ENCODE measurements around the gene PAIP1.
"Not testable (repeated sequence)": the region's sequence is repeated elsewhere in the genome, so short reads cannot be mapped to it uniquely, and the experiment has no call there.

PAIP1 gene

GRCh38 chr5:43584166-43584699 is 27.4 kb upstream of the PAIP1 start:
- no peak overlapping the region for H3K9ac ChIP-seq (ENCODE audit: low read depth, low read length)
- no peaks in the 10 kb centered on the region for H3K27me3 ChIP-seq (ENCODE audit: control insufficient read depth, insufficient read depth, low read length)
- H3K9me3 ChIP-seq (ENCODE audit: control insufficient read depth, insufficient read depth, low read length) = no peaks in the 10 kb centered on the region
- no peaks in the 10 kb centered on the region for H3K36me3 ChIP-seq (ENCODE audit: control insufficient read depth, insufficient read depth, low read length)
- no peak overlapping the region for H3K4me3 ChIP-seq (ENCODE audit: low read depth, low read length)
- peaks cover 7% of the 10 kb centered on the region for H3K4me1 ChIP-seq (ENCODE audit: control insufficient read depth, insufficient read depth, low read length)

DNA sequence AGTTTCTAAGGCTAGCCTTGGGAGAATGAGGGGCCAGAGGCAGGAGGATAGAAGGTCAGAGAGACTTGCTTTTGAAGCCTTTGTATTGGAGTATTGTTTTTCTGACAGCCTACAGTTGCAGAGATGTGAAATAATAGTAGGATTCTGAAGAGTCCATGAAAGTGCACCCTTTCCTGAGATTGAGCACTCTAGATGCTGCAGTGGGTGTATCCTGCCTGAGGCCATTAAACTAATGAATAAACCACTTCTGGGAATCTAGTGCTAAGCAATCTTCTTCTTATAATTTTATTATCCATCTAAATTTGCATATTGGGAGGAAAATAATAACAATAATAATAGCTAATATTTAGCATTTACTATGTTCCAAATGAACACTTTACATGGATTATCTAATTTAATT is 26.8 kb upstream of the PAIP1 start:
- Histone ChIP-seq H3K9ac (ENCODE audit: low read depth, low read length) (no peak overlapping the region), H3K27me3 (ENCODE audit: control insufficient read depth, insufficient read depth, low read length) (no peaks in the 10 kb centered on the region), H3K9me3 (ENCODE audit: control insufficient read depth, insufficient read depth, low read length) (no peaks in the 10 kb centered on the region), H3K4me1 (ENCODE audit: control insufficient read depth, insufficient read depth, low read length) (peaks cover 7% of the 10 kb centered on the region), H3K36me3 (ENCODE audit: control insufficient read depth, insufficient read depth, low read length) (no peaks in the 10 kb centered on the region), H3K4me3 (ENCODE audit: low read depth, low read length) (no peak overlapping the region)

- no peak overlapping the region for H3K9ac ChIP-seq (ENCODE audit: low read depth, low read length)
- H3K9me3 ChIP-seq (ENCODE audit: control insufficient read depth, insufficient read depth, low read length) = no peaks in the 10 kb centered on the region
- H3K36me3 ChIP-seq (ENCODE audit: control insufficient read depth, insufficient read depth, low read length) = no peaks in the 10 kb centered on the region
- H3K4me1 ChIP-seq (ENCODE audit: control insufficient read depth, insufficient read depth, low read length) = peaks cover 7% of the 10 kb centered on the region
- H3K4me3 ChIP-seq (ENCODE audit: low read depth, low read length) = no peak overlapping the region
- H3K27me3 ChIP-seq (ENCODE audit: control insufficient read depth, insufficient read depth, low read length) = no peaks in the 10 kb centered on the region
Measured at GRCh38 chr5:43582082-43583005, 25.5 kb upstream of the PAIP1 start.

DNA sequence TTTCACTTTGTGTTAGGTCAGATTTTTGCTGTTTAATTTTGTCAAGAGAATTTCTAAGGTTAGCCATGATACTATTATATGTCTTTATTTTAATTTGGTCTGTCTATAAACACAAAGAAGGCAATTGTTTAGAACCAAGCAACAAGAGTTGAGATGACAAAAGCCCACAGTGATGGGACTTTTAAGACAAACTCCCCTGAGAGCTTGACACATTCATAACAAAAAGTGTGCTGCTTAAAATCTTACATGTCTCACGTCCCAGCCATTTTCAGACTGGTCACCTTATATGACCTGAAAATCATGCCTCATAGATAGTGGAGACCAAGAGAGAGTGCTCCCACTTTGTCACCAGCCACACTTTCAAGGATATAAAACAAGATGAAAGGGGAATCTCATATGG is 24.5 kb upstream of the PAIP1 start:
- Histone ChIP-seq H3K9me3 (ENCODE audit: control insufficient read depth, insufficient read depth, low read length) (no peaks in the 10 kb centered on the region), H3K4me3 (ENCODE audit: low read depth, low read length) (no peak overlapping the region), H3K4me1 (ENCODE audit: control insufficient read depth, insufficient read depth, low read length) (peaks cover 7% of the 10 kb centered on the region), H3K36me3 (ENCODE audit: control insufficient read depth, insufficient read depth, low read length) (no peaks in the 10 kb centered on the region), H3K27me3 (ENCODE audit: control insufficient read depth, insufficient read depth, low read length) (no peaks in the 10 kb centered on the region), H3K9ac (ENCODE audit: low read depth, low read length) (no peak overlapping the region)

GRCh38 chr5:43580402-43581210 is 23.7 kb upstream of the PAIP1 start:
- H3K4me3 ChIP-seq (ENCODE audit: low read depth, low read length); H3K9me3 ChIP-seq (ENCODE audit: control insufficient read depth, insufficient read depth, low read length); H3K9ac ChIP-seq (ENCODE audit: low read depth, low read length); H3K36me3 ChIP-seq (ENCODE audit: control insufficient read depth, insufficient read depth, low read length); H3K4me1 ChIP-seq (ENCODE audit: control insufficient read depth, insufficient read depth, low read length); H3K27me3 ChIP-seq (ENCODE audit: control insufficient read depth, insufficient read depth, low read length): not testable (repeated sequence)

- Histone ChIP-seq H3K36me3 (ENCODE audit: control insufficient read depth, insufficient read depth, low read length) (no peaks in the 10 kb centered on the region), H3K27me3 (ENCODE audit: control insufficient read depth, insufficient read depth, low read length) (no peaks in the 10 kb centered on the region), H3K4me3 (ENCODE audit: low read depth, low read length) (no peak overlapping the region), H3K9me3 (ENCODE audit: control insufficient read depth, insufficient read depth, low read length) (no peaks in the 10 kb centered on the region), H3K4me1 (ENCODE audit: control insufficient read depth, insufficient read depth, low read length) (no peaks in the 10 kb centered on the region), H3K9ac (ENCODE audit: low read depth, low read length) (no peak overlapping the region)
Measured at GRCh38 chr5:43573058-43573457, 16.2 kb upstream of the PAIP1 start.

GRCh38 chr5:43572357-43572756 is 15.5 kb upstream of the PAIP1 start:
- H3K36me3 ChIP-seq (ENCODE audit: control insufficient read depth, insufficient read depth, low read length) = no peaks in the 10 kb centered on the region
- H3K9ac ChIP-seq (ENCODE audit: low read depth, low read length) = no peak overlapping the region
- H3K27me3 ChIP-seq (ENCODE audit: control insufficient read depth, insufficient read depth, low read length) = no peaks in the 10 kb centered on the region
- no peaks in the 10 kb centered on the region for H3K9me3 ChIP-seq (ENCODE audit: control insufficient read depth, insufficient read depth, low read length)
- H3K4me3 ChIP-seq (ENCODE audit: low read depth, low read length) = no peak overlapping the region
- H3K4me1 ChIP-seq (ENCODE audit: control insufficient read depth, insufficient read depth, low read length) = no peaks in the 10 kb centered on the region

DNA sequence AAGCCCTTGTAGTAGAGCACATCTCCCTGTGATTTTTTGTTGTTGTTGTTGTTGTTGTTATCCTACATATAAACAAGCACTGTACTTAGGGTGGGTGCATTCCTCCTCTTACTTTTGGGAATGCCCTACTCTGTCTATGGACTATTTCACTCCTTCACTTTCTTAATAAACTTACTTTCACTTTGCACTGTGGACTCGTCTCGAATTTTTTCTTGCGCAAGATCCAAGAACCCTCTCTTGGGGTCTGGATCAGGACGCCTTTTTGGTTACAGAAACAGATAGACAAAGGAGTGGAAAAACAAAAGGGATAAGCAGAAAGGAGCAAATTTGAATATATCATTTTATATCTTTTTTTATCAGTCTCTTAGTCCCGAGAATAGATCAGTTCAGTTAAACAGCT is 14.4 kb upstream of the PAIP1 start:
- Histone ChIP-seq H3K9ac (ENCODE audit: low read depth, low read length) (no peak overlapping the region), H3K4me3 (ENCODE audit: low read depth, low read length) (no peak overlapping the region), H3K4me1 (ENCODE audit: control insufficient read depth, insufficient read depth, low read length) (no peaks in the 10 kb centered on the region), H3K27me3 (ENCODE audit: control insufficient read depth, insufficient read depth, low read length) (no peaks in the 10 kb centered on the region), H3K9me3 (ENCODE audit: control insufficient read depth, insufficient read depth, low read length) (no peaks in the 10 kb centered on the region), H3K36me3 (ENCODE audit: control insufficient read depth, insufficient read depth, low read length) (no peaks in the 10 kb centered on the region)

GRCh38 chr5:43570450-43571158 is 13.7 kb upstream of the PAIP1 start:
- no peak overlapping the region for H3K9ac ChIP-seq (ENCODE audit: low read depth, low read length)
- H3K9me3 ChIP-seq (ENCODE audit: control insufficient read depth, insufficient read depth, low read length) = no peaks in the 10 kb centered on the region
- no peaks in the 10 kb centered on the region for H3K36me3 ChIP-seq (ENCODE audit: control insufficient read depth, insufficient read depth, low read length)
- no peaks in the 10 kb centered on the region for H3K27me3 ChIP-seq (ENCODE audit: control insufficient read depth, insufficient read depth, low read length)
- no peaks in the 10 kb centered on the region for H3K4me1 ChIP-seq (ENCODE audit: control insufficient read depth, insufficient read depth, low read length)
- no peak overlapping the region for H3K4me3 ChIP-seq (ENCODE audit: low read depth, low read length)

DNA sequence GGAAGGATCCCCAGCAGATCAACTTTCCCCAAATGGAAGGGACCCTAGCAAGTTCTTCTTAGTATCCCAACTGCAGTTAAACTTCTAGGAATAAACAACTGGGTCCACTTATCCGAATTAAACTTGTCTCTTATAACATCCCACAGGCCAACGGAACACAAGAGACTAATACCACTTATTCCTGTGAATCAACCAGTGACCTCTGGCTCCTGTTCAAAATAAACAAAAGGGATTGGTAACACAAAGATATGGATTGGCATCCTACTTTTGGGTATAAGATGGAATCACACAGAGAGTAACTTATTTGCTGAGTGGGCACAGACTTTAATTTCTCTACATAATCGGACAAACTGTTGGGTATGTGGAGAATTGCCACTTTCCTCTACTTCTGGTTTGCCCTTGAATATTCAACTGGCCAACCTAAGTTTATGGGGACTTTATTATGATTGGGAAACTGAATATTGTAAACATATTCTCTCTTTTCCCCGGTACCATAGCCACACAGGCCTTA is 12.4 kb upstream of the PAIP1 start:
- Histone ChIP-seq H3K9me3 (ENCODE audit: control insufficient read depth, insufficient read depth, low read length) (no peaks in the 10 kb centered on the region), H3K4me3 (ENCODE audit: low read depth, low read length) (no peak overlapping the region), H3K36me3 (ENCODE audit: control insufficient read depth, insufficient read depth, low read length) (no peaks in the 10 kb centered on the region), H3K27me3 (ENCODE audit: control insufficient read depth, insufficient read depth, low read length) (no peaks in the 10 kb centered on the region), H3K4me1 (ENCODE audit: control insufficient read depth, insufficient read depth, low read length) (no peaks in the 10 kb centered on the region), H3K9ac (ENCODE audit: low read depth, low read length) (no peak overlapping the region)

DNA sequence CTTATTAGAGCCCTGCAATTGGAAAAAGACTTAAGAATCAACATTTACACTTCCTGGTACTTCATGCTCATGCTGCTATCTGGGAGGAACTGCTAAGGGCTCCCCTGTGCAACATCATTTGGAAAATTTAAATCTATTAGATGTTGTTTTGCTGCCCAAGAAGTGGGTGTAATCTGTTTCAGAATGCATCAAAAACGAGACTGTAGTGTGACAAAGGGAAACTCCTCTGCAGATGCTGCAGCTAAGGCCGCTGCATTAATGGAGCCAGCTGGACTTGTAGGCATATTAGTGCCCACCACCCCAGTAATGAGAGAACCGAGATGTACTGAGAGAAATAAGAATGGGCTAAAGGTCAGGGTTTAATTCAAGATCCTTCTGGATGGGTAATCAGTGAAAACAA is 11.1 kb upstream of the PAIP1 start:
- H3K4me3 ChIP-seq (ENCODE audit: low read depth, low read length) = no peak overlapping the region
- no peaks in the 10 kb centered on the region for H3K4me1 ChIP-seq (ENCODE audit: control insufficient read depth, insufficient read depth, low read length)
- H3K9ac ChIP-seq (ENCODE audit: low read depth, low read length) = no peak overlapping the region
- no peaks in the 10 kb centered on the region for H3K27me3 ChIP-seq (ENCODE audit: control insufficient read depth, insufficient read depth, low read length)
- H3K9me3 ChIP-seq (ENCODE audit: control insufficient read depth, insufficient read depth, low read length) = no peaks in the 10 kb centered on the region
- H3K36me3 ChIP-seq (ENCODE audit: control insufficient read depth, insufficient read depth, low read length) = no peaks in the 10 kb centered on the region
